ENCODE data around the gene DBF4.

DNA sequence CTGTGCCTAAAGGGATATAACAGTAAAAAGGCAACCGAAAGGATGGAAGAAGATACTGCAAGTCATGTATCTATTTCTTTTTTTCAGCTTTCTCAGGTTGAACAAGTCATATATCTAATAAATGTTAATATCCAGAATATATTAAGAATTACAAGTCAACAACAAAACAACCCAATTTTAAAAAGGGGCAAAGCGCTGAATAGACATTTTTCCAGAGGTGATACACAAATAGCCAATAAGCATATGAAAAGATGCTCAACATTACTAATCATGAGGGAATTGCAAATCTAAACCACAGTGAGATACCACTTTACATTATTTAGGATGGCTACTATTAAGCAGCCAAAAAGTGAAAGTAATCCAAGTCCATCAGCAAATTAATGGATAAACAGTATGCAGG is 23.0 kb downstream of the DBF4 start:
- TF ChIP-seq MAFK (IDR thresholded peaks at IDR 0.05; ENCODE audit: low read depth, low read length) (peak; percentile 89), POLR2A (IDR thresholded peaks at IDR 0.05; ENCODE audit: low read depth, low read length) (no peak), RAD21 (IDR thresholded peaks at IDR 0.05; ENCODE audit: low read length) (no peak), RCOR1 (IDR thresholded peaks at IDR 0.05; ENCODE audit: insufficient replicate concordance, low read length) (no peak), MAZ (IDR thresholded peaks at IDR 0.05; ENCODE audit: borderline replicate concordance, low read depth, low read length) (no peak), BHLHE40 (IDR thresholded peaks at IDR 0.05; ENCODE audit: low read depth, low read length) (no peak)
- TF ChIP-seq, protein P1, sequence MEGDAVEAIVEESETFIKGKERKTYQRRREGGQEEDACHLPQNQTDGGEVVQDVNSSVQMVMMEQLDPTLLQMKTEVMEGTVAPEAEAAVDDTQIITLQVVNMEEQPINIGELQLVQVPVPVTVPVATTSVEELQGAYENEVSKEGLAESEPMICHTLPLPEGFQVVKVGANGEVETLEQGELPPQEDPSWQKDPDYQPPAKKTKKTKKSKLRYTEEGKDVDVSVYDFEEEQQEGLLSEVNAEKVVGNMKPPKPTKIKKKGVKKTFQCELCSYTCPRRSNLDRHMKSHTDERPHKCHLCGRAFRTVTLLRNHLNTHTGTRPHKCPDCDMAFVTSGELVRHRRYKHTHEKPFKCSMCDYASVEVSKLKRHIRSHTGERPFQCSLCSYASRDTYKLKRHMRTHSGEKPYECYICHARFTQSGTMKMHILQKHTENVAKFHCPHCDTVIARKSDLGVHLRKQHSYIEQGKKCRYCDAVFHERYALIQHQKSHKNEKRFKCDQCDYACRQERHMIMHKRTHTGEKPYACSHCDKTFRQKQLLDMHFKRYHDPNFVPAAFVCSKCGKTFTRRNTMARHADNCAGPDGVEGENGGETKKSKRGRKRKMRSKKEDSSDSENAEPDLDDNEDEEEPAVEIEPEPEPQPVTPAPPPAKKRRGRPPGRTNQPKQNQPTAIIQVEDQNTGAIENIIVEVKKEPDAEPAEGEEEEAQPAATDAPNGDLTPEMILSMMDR (conservative IDR thresholded peaks at IDR 0.05; ENCODE audit: low read depth, low read length) = no peak
- TF ChIP-seq, protein P2, sequence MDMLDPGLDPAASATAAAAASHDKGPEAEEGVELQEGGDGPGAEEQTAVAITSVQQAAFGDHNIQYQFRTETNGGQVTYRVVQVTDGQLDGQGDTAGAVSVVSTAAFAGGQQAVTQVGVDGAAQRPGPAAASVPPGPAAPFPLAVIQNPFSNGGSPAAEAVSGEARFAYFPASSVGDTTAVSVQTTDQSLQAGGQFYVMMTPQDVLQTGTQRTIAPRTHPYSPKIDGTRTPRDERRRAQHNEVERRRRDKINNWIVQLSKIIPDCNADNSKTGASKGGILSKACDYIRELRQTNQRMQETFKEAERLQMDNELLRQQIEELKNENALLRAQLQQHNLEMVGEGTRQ (IDR thresholded peaks at IDR 0.05; ENCODE audit: low read depth, low read length) = no peak
- TF ChIP-seq, protein P3, sequence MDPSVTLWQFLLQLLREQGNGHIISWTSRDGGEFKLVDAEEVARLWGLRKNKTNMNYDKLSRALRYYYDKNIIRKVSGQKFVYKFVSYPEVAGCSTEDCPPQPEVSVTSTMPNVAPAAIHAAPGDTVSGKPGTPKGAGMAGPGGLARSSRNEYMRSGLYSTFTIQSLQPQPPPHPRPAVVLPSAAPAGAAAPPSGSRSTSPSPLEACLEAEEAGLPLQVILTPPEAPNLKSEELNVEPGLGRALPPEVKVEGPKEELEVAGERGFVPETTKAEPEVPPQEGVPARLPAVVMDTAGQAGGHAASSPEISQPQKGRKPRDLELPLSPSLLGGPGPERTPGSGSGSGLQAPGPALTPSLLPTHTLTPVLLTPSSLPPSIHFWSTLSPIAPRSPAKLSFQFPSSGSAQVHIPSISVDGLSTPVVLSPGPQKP (IDR thresholded peaks at IDR 0.05; ENCODE audit: borderline replicate concordance, low read depth, low read length) = no peak

All from IMR-90 (cell line).